ENCODE data around the gene ZNF211. TPM values are rescaled to one million over a fixed set of nuclear protein-coding genes. Genes with fewer than 3 reads are reported as not detected.
A peak's percentile ranks its signal among the peaks of the same experiment; 100 is the strongest.

Gene ZNF211
- total RNA-seq, 2 experiments from 2014 or later: 10.5 to 12.1 TPM

DNA sequence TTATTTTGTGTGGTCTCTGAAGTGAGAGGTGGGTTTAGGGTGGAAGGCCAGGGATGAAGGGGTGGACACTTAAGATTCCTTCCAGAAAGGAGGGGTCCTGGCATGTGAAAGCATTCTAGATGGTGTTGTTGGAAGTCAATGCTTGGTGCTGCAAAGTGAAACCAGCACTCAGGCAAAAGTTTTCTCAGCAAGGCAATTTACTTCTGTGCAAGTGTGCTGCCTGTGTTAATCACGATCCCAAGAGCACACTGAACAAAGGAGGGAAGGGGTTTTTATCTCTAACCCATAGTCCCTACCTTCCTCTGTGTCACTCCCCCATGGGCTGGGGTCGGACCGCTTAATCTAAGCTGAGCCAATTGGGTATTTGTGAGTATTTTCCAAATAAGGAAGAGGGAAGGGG lies 17.6 kb upstream of the ZNF211 start:
- Histone ChIP-seq H3K79me2 (ENCODE audit: insufficient read depth, low read depth, low read length) (peaks cover 33% of the 10 kb centered on the region; the same call in 1 of the 2 replicates), H3K27ac (ENCODE audit: low read depth, low read length, poor library complexity, severe bottlenecking) (no peak overlapping the region), H2AFZ (ENCODE audit: low read length) (no peak overlapping the region), H3K4me2 (ENCODE audit: low read length) (peak overlapping the region; percentile 77), H3K4me3 (ENCODE audit: low read depth, low read length, poor library complexity, severe bottlenecking) (peak overlapping the region; percentile 98), H3K4me1 (ENCODE audit: insufficient read depth, low read length, poor library complexity, severe bottlenecking) (peaks cover 5% of the 10 kb centered on the region), H3K9me3 (ENCODE audit: low read length) (peaks cover 46% of the 10 kb centered on the region), H3K36me3 (ENCODE audit: insufficient read depth, low read length) (peaks cover 57% of the 10 kb centered on the region), H3K9me2 (ENCODE audit: insufficient read depth, low read length) (no peaks in the 10 kb centered on the region), H4K20me1 (ENCODE audit: insufficient read depth, low read length) (no peaks in the 10 kb centered on the region)
- TF ChIP-seq CTCF (conservative IDR thresholded peaks at IDR 0.05; ENCODE audit: low read length) (no peak), EZH2phosphoT487 (IDR thresholded peaks at IDR 0.05; ENCODE audit: borderline replicate concordance, low read depth, low read length) (no peak)
- no TSS peak for BruUV-seq (replicated peaks)
- intact Hi-C loops (cut with micrococcal nuclease; ENCODE audit: unreplicated experiment): no loop called here
- DNase-seq (ENCODE audit: low spot score): peak; percentile 24
- ChIA-PET CTCF (ENCODE audit: unreplicated experiment) (no interaction called here), POLR2A (no interaction called here)

GRCh38 chr19:57620673-57621348 lies 12.2 kb upstream of the ZNF211 start:
- CTCF ChIA-PET (ENCODE audit: unreplicated experiment): no interaction called here
- H3K9me2 ChIP-seq (ENCODE audit: insufficient read depth, low read length): no peaks in the 10 kb centered on the region
- H3K36me3 ChIP-seq (ENCODE audit: insufficient read depth, low read length): peaks cover 93% of the 10 kb centered on the region
- H4K20me1 ChIP-seq (ENCODE audit: insufficient read depth, low read length): no peaks in the 10 kb centered on the region
- TF ChIP-seq EZH2phosphoT487 (IDR thresholded peaks at IDR 0.05; ENCODE audit: borderline replicate concordance, low read depth, low read length) (no peak), CTCF (conservative IDR thresholded peaks at IDR 0.05; ENCODE audit: low read length) (no peak)
- H3K4me3 ChIP-seq (ENCODE audit: low read depth, low read length, poor library complexity, severe bottlenecking): no peak overlapping the region
- H3K4me1 ChIP-seq (ENCODE audit: insufficient read depth, low read length, poor library complexity, severe bottlenecking): no peaks in the 10 kb centered on the region
- TSS peak; percentile 28 for BruUV-seq (replicated peaks)
- no peak overlapping the region for H3K4me2 ChIP-seq (ENCODE audit: low read length)
- peaks cover 49% of the 10 kb centered on the region for H3K9me3 ChIP-seq (ENCODE audit: low read length)
- intact Hi-C loops (cut with micrococcal nuclease; ENCODE audit: unreplicated experiment): no loop called here
- DNase-seq (ENCODE audit: low spot score): no peak
- peaks cover 16% of the 10 kb centered on the region for H3K79me2 ChIP-seq (ENCODE audit: insufficient read depth, low read depth, low read length)
- no peak overlapping the region for H3K27ac ChIP-seq (ENCODE audit: low read depth, low read length, poor library complexity, severe bottlenecking)
- POLR2A ChIA-PET: no interaction called here
- no peak overlapping the region for H2AFZ ChIP-seq (ENCODE audit: low read length)

DNA sequence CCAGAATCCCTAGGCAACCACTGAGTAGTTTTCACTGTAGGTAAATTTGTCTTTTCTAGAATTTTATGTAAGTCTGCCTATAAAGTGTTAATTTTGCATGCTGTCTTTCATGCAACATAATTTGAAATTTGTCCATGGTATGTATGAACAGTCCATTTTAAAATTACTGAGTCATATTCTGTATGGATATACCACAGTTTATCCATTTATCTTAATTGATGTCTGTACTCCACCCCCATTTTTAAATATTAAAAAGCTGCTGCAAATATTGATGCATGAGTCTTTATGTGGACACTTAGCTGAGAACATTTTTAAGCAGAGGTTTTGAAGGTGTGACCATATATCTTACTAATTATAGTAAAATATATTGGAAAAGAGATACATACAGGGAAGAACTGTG lies 9.9 kb upstream of the ZNF211 start:
- ChIA-PET CTCF (ENCODE audit: unreplicated experiment) (no interaction called here), POLR2A (no interaction called here)
- H4K20me1 ChIP-seq (ENCODE audit: insufficient read depth, low read length): no peaks in the 10 kb centered on the region
- no peak overlapping the region for H2AFZ ChIP-seq (ENCODE audit: low read length)
- intact Hi-C loops (cut with micrococcal nuclease; ENCODE audit: unreplicated experiment): no loop called here
- no peaks in the 10 kb centered on the region for H3K9me2 ChIP-seq (ENCODE audit: insufficient read depth, low read length)
- H3K4me2 ChIP-seq (ENCODE audit: low read length): no peak overlapping the region
- no TSS peak for BruUV-seq (replicated peaks)
- no peak overlapping the region for H3K4me3 ChIP-seq (ENCODE audit: low read depth, low read length, poor library complexity, severe bottlenecking)
- peaks cover 70% of the 10 kb centered on the region for H3K36me3 ChIP-seq (ENCODE audit: insufficient read depth, low read length)
- H3K9me3 ChIP-seq (ENCODE audit: low read length): peaks cover 33% of the 10 kb centered on the region
- no peak overlapping the region for H3K27ac ChIP-seq (ENCODE audit: low read depth, low read length, poor library complexity, severe bottlenecking)
- H3K79me2 ChIP-seq (ENCODE audit: insufficient read depth, low read depth, low read length): no peaks in the 10 kb centered on the region; the same call in 1 of the 2 replicates
- TF ChIP-seq CTCF (conservative IDR thresholded peaks at IDR 0.05; ENCODE audit: low read length) (no peak), EZH2phosphoT487 (IDR thresholded peaks at IDR 0.05; ENCODE audit: borderline replicate concordance, low read depth, low read length) (no peak)
- no peak for DNase-seq (ENCODE audit: low spot score)
- H3K4me1 ChIP-seq (ENCODE audit: insufficient read depth, low read length, poor library complexity, severe bottlenecking): no peaks in the 10 kb centered on the region

Data from OCI-LY7 (cell line).